ENCODE results near the gene GOLGA6D.
"Not testable (repeated sequence)": the region's sequence is repeated elsewhere in the genome, so short reads cannot be mapped to it uniquely, and the experiment has no call there.

GOLGA6D gene

GRCh38 chr15:75274509-75275107 is 8.0 kb upstream of the GOLGA6D start:
- not testable (repeated sequence) for H3K4me1 ChIP-seq (ENCODE audit: low read depth, poor library complexity, severe bottlenecking); H3K9ac ChIP-seq; H3K79me2 ChIP-seq (ENCODE audit: insufficient read depth, low read depth); H3K4me2 ChIP-seq; H3K27ac ChIP-seq; H3K27me3 ChIP-seq (ENCODE audit: insufficient read depth, low read depth); H3K4me3 ChIP-seq (IDR thresholded peaks at IDR 0.05; ENCODE audit: insufficient read depth, low read depth, low read length); H2AFZ ChIP-seq (ENCODE audit: low read depth); H4K20me1 ChIP-seq (ENCODE audit: insufficient read depth); H3K36me3 ChIP-seq (ENCODE audit: insufficient read depth)
- TF ChIP-seq CTCF (conservative IDR thresholded peaks at IDR 0.05; ENCODE audit: low read depth, low read length): peak; percentile 30

- H3K27me3 ChIP-seq (ENCODE audit: insufficient read depth, low read depth); H2AFZ ChIP-seq (ENCODE audit: low read depth); H3K9ac ChIP-seq; H3K4me1 ChIP-seq (ENCODE audit: low read depth, poor library complexity, severe bottlenecking); H3K79me2 ChIP-seq (ENCODE audit: insufficient read depth, low read depth); H4K20me1 ChIP-seq (ENCODE audit: insufficient read depth); H3K4me3 ChIP-seq (IDR thresholded peaks at IDR 0.05; ENCODE audit: insufficient read depth, low read depth, low read length); H3K4me2 ChIP-seq; H3K27ac ChIP-seq; H3K36me3 ChIP-seq (ENCODE audit: insufficient read depth): not testable (repeated sequence)
These were observed 7.0 kb upstream of the GOLGA6D start for GRCh38 chr15:75275617-75276016.

GRCh38 chr15:75278497-75278896 is 4.1 kb upstream of the GOLGA6D start:
- H3K79me2 ChIP-seq (ENCODE audit: insufficient read depth, low read depth); H3K4me3 ChIP-seq (IDR thresholded peaks at IDR 0.05; ENCODE audit: insufficient read depth, low read depth, low read length); H2AFZ ChIP-seq (ENCODE audit: low read depth); H3K36me3 ChIP-seq (ENCODE audit: insufficient read depth); H4K20me1 ChIP-seq (ENCODE audit: insufficient read depth); H3K27me3 ChIP-seq (ENCODE audit: insufficient read depth, low read depth); H3K4me1 ChIP-seq (ENCODE audit: low read depth, poor library complexity, severe bottlenecking); H3K9ac ChIP-seq; H3K4me2 ChIP-seq; H3K27ac ChIP-seq: not testable (repeated sequence)

GRCh38 chr15:75284152-75284551 is 1.5 kb downstream of the GOLGA6D start:
- H3K4me1 ChIP-seq (ENCODE audit: low read depth, poor library complexity, severe bottlenecking); H3K4me3 ChIP-seq (IDR thresholded peaks at IDR 0.05; ENCODE audit: insufficient read depth, low read depth, low read length); H2AFZ ChIP-seq (ENCODE audit: low read depth); H3K27me3 ChIP-seq (ENCODE audit: insufficient read depth, low read depth); H3K4me2 ChIP-seq; H3K36me3 ChIP-seq (ENCODE audit: insufficient read depth); H3K9ac ChIP-seq; H3K27ac ChIP-seq; H3K79me2 ChIP-seq (ENCODE audit: insufficient read depth, low read depth); H4K20me1 ChIP-seq (ENCODE audit: insufficient read depth): not testable (repeated sequence)

GRCh38 chr15:75293660-75294059 is 11.0 kb downstream of the GOLGA6D start:
- not testable (repeated sequence) for H4K20me1 ChIP-seq (ENCODE audit: insufficient read depth); H3K27me3 ChIP-seq (ENCODE audit: insufficient read depth, low read depth); H2AFZ ChIP-seq (ENCODE audit: low read depth); H3K9ac ChIP-seq; H3K4me1 ChIP-seq (ENCODE audit: low read depth, poor library complexity, severe bottlenecking); H3K4me3 ChIP-seq (IDR thresholded peaks at IDR 0.05; ENCODE audit: insufficient read depth, low read depth, low read length); H3K79me2 ChIP-seq (ENCODE audit: insufficient read depth, low read depth); H3K4me2 ChIP-seq; H3K36me3 ChIP-seq (ENCODE audit: insufficient read depth); H3K27ac ChIP-seq

GRCh38 chr15:75298541-75299310 is 16.1 kb downstream of the GOLGA6D start:
- not testable (repeated sequence) for H3K4me3 ChIP-seq (IDR thresholded peaks at IDR 0.05; ENCODE audit: insufficient read depth, low read depth, low read length); H2AFZ ChIP-seq (ENCODE audit: low read depth); H3K4me1 ChIP-seq (ENCODE audit: low read depth, poor library complexity, severe bottlenecking); H3K4me2 ChIP-seq; H3K79me2 ChIP-seq (ENCODE audit: insufficient read depth, low read depth); H3K27ac ChIP-seq; H4K20me1 ChIP-seq (ENCODE audit: insufficient read depth); H3K9ac ChIP-seq; H3K36me3 ChIP-seq (ENCODE audit: insufficient read depth); H3K27me3 ChIP-seq (ENCODE audit: insufficient read depth, low read depth)

GRCh38 chr15:75299311-75299688 is 16.7 kb downstream of the GOLGA6D start:
- 0 out of 2 replicates have a peak, but pooled peaks have one; percentile 26 for TF ChIP-seq CTCF (conservative IDR thresholded peaks at IDR 0.05; ENCODE audit: low read depth, low read length)

GRCh38 chr15:75300026-75300425 is 17.4 kb downstream of the GOLGA6D start:
- not testable (repeated sequence) for H3K4me3 ChIP-seq (IDR thresholded peaks at IDR 0.05; ENCODE audit: insufficient read depth, low read depth, low read length); H3K36me3 ChIP-seq (ENCODE audit: insufficient read depth); H4K20me1 ChIP-seq (ENCODE audit: insufficient read depth); H3K27me3 ChIP-seq (ENCODE audit: insufficient read depth, low read depth); H3K27ac ChIP-seq; H3K9ac ChIP-seq; H2AFZ ChIP-seq (ENCODE audit: low read depth); H3K4me2 ChIP-seq; H3K79me2 ChIP-seq (ENCODE audit: insufficient read depth, low read depth); H3K4me1 ChIP-seq (ENCODE audit: low read depth, poor library complexity, severe bottlenecking)

More at GRCh38 chr15:75299311-75299688, 16.7 kb downstream of the GOLGA6D start:
- not testable (repeated sequence) for H3K27me3 ChIP-seq (ENCODE audit: insufficient read depth, low read depth); H3K27ac ChIP-seq; H3K9ac ChIP-seq; H4K20me1 ChIP-seq (ENCODE audit: insufficient read depth); H3K4me2 ChIP-seq; H3K4me3 ChIP-seq (IDR thresholded peaks at IDR 0.05; ENCODE audit: insufficient read depth, low read depth, low read length); H2AFZ ChIP-seq (ENCODE audit: low read depth); H3K79me2 ChIP-seq (ENCODE audit: insufficient read depth, low read depth); H3K36me3 ChIP-seq (ENCODE audit: insufficient read depth); H3K4me1 ChIP-seq (ENCODE audit: low read depth, poor library complexity, severe bottlenecking)

Data from KMS-11 (cell line).